HL-60 (cell line): ENCODE results near the gene SPATA3.
"Not testable (repeated sequence)": the region's sequence is repeated elsewhere in the genome, so short reads cannot be mapped to it uniquely, and the experiment has no call there.

ENCODE experiments used
- CTCF ChIP-seq: IDR thresholded peaks from one replicate; pipeline ENCODE4 v1.5.1; 2011; ENCODE audit warnings: low read length, control low read depth, inconsistent platforms; ENCODE audit not compliant: insufficient read depth
- POLR2AphosphoS5 ChIP-seq: IDR thresholded peaks from 2 replicates; pipeline ENCODE4 v1.6.1; 2012; ENCODE audit warnings: low read depth
- SPI1 ChIP-seq: IDR thresholded peaks from 2 replicates; pipeline ENCODE4 v1.6.1; 2012; ENCODE audit warnings: low read depth, mild to moderate bottlenecking, borderline replicate concordance

- TF ChIP-seq CTCF, SPI1, POLR2AphosphoS5: not testable (repeated sequence)
These were observed 29.1 kb downstream of the SPATA3 start for GRCh38 chr2:231025059-231025458.
